ENCODE measurements around the gene ALK.

The ALK gene

GRCh38 chr2:29787473-29788465 lies 133.6 kb downstream of the ALK start:
- DNase-seq, result no peak

- no peak for DNase-seq
Measured at GRCh38 chr2:29786361-29786760, 135.0 kb downstream of the ALK start.

DNA sequence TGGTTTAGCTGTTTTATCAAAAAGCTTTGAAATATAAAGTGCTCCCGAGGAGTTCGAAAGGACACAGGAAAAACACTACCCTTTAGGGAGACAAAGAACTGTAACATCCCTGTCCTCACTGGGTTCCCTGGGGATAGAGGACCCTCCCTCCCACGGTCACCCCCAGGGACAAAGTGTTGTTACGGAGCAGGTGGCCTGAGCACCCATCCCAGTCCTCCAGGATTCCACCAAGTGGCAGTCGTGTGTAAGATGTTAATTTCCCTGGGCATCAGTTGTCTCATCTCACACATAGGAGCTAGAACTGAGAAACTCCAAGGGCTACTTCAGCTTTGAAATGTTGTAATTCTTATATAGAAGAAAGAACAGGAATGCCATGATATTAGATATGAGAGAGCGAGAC lies 137.7 kb downstream of the ALK start:
- DNase-seq, result no peak

- DNase-seq, result no peak
Measured at GRCh38 chr2:29782549-29783458, 138.6 kb downstream of the ALK start.

- no peak for DNase-seq
Measured at GRCh38 chr2:29782087-29782486, 139.3 kb downstream of the ALK start.

- DNase-seq, result no peak
Measured at GRCh38 chr2:29780906-29781305, 140.5 kb downstream of the ALK start.

DNA sequence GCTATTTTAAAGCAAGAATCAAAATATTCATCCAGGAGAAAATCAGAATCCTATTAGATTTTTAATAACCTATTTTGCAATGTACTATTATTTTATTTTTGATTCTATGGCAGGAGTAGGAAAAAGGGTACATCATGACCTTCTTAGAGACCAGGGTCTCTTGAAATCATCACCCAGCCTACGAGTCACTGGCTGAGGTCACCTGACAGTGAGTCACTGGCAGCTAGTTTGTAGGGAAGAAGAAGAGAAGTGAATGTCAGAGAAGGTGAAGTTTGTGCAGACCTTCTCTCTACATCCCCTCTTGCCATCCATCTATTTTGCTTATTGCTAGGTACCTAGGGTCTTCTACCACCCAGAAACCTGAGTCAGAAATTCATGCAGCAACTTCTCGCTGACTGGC lies 144.2 kb downstream of the ALK start:
- DNase-seq, result no peak

DNA sequence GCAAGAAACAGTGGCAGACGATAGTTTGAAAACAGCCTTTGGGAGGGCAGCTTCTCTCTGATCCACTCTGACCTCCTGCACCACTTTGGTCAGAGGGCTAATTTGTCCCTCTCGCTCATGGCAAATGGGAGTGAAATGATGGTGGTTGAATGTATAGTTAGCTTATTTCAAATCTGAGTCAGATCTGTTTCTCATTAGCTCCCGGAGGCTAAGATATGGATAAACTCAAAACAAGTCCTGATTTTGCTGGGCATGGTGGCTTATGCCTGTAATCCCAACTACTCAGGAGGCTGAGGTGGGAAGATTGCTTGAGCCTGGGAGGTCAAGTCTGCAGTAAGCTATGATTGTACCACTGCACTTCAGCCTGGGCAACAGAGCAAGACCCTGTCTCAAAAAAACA lies 145.0 kb downstream of the ALK start:
- DNase-seq, result no peak

DNA sequence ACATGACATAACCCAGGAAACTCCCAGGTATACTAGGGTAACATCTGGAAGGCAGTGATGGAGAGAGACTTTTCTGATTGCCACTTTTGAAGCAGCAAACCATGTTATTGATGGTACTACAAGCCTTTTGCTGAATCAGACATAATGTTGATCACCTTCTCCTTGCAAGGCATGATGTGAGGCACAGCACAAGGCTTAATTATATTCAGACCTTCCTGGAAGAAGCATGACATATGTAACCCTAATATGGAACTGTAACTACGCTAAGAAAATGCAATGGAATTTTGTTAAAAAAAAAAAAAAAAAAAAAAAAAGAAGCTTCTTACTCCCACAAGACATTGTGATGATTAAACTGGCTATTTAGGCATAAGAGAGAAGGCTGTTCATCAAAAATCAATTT lies 145.4 kb downstream of the ALK start:
- DNase-seq, result no peak

- DNase-seq, result no peak
Measured at GRCh38 chr2:29774624-29775023, 146.8 kb downstream of the ALK start.

DNA sequence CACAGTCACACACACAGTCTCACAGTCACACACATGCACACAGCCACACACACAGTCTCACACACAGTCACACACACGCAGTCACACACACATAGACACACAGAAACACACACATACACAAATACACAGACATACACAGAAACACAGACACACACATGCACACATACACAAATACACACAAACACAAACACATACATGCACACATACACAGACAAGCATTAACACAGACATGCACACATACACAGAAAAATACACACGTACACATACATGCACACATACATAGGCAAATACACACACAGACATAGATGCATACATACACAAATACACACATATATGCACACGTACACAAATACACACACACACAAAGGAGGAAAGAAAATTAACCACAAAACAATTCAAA lies 150.5 kb downstream of the ALK start:
- DNase-seq, result no peak

GRCh38 chr2:29769847-29770246 lies 151.5 kb downstream of the ALK start:
- DNase-seq, result no peak

DNA sequence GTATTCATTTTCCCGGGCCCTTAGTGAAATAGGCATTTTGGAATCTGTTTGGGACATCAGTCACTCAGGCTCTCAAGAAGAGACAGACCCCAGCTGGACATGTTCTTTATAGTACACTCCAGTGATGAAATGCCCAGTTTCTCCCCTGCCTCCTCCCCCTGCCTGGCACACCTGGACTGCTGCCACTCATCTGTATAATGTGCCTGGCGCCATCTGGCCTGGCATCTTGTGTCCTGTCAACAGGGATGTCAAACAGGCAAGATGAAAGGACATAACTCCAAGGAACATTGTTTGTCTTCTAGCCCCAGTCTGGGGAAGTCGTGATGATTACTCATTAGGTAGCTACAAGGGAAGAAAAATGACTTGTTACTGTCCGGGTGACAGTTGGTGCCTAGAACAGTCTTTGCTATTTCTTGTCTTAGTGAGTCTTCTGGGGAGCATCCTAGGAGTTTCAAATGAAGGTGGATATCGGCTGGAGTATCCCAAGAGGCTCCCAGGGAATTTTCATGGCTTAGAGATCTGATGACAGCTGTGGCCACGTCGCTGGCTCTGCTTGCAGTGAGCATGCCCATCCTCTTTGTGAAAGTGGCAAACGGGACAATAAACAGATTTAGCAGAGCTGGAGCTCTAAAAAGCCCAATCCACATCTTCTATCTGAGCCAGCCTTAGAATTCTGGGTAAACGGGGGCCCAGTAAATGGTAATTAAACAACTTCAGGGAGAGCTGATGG lies 153.6 kb downstream of the ALK start:
- no peak for DNase-seq

DNA sequence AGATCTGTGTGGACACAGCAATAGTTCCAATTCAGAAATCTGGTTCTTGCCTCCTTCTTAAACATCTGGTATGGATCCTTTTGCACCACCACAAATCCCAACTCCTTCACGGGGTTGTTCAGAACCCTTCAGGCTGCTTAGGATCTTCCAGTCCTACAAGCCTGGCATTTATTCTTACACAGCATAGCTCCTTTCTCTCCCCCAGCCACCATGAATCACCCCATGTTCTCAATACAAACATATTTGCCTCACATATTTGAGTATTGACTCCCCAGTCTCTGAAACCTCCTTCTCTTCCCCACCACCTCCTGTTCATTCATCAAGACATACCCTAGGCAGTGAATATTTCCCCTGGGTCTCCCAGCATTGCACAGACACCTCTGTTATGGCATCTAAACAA lies 155.2 kb downstream of the ALK start:
- DNase-seq, result no peak

DNA sequence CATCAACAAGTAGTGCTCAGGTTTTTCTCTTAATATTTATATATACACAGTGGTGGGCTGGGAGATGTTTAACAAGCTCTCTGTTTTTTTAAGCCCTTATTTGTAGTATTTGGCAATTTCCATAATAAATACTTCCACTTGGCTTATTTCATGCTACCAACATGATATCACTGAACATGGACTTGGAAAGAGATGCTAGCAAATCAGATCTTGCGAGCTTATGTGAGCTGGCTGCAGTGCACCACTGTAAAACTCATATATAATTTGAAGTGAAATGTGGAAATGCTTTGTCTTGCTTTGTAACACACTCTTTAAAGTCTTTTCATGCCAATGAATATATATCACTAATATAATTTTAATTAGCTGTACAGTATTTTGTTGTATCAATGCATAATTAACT lies 155.7 kb downstream of the ALK start:
- DNase-seq, result no peak

- DNase-seq, result no peak
Measured at GRCh38 chr2:29763371-29763770, 158.0 kb downstream of the ALK start.

GRCh38 chr2:29762239-29762638 lies 159.1 kb downstream of the ALK start:
- no peak for DNase-seq

- no peak for DNase-seq
Measured at GRCh38 chr2:29761278-29761677, 160.1 kb downstream of the ALK start.

DNA sequence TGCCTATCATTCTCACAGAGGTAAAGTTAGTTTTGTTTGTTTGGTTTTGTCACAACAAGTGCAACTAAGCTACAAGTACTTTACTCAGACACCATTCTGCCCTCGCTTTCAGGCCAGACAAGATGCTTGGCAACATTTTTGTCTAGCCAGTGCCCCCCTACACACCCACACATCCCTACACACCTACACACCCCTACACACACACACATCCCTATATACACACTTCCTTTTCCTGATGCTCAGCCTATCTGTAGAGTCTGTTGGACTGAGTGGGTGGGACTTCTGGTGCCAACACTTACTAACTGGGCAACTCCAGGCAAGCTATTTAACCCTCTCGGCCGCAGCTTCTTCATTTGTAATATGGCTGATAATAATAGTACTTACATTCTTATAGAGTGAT lies 161.4 kb downstream of the ALK start:
- DNase-seq, result no peak

DNA sequence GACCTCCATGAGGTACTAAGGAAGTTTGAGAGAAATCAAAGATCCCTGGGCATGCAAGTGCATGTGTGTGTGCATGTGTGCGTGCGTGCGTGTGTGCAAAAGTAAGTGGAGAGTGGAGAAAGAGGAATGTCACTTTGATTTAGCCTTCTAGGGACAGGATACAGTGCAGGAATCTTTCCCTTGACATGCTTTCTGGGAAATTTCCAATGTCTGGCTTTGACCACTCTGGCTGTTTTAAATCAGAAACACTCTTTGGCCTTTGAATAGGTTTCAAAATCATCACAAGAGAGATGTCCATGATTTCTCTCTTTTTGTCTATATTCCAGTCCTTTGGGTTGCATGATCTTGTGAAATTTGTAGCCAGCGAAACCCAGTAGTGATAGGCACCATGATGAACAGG lies 162.0 kb downstream of the ALK start:
- no peak for DNase-seq

- no peak for DNase-seq
Measured at GRCh38 chr2:29755829-29756228, 165.6 kb downstream of the ALK start.

DNA sequence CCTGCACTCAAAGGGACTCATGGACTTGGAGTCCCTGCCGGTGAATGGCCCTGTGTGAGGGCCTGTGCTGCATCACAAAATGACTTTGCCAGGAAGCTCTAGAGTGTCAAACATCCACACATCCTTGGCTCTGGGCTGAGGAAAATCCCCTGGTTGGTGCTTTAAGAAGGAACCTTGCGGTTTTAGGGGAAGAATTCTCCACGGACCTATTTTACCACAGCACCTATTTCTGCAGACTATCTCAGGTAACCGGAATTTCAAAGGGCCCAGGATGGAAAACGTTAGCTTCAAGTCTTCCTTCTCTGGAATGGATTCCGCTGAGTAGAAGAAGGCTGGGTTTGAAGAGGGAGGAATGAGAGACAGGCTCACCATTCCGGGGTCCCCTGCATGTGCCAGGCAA lies 166.2 kb downstream of the ALK start:
- no peak for DNase-seq
